Measurements from ENCODE around the gene IPCEF1. TPM values are rescaled to one million over a fixed set of nuclear protein-coding genes. Genes with fewer than 3 reads are reported as not detected.

The IPCEF1 gene
- polyA plus RNA-seq, 3 donors, result 14.7 to 29.7 (median 16.5) TPM

- peaks cover 80% of the 10 kb centered on the region for H4K20me1 ChIP-seq (ENCODE audit: insufficient read depth, low read length)
- no peak overlapping the region for H3K9ac ChIP-seq (ENCODE audit: insufficient read depth, low read length, poor library complexity, severe bottlenecking)
- DNase-seq, result no peak
- 100% methylated on average over 1 of the region's 4 CpGs for WGBS (ENCODE audit: insufficient coverage)
- no peak for TF ChIP-seq CTCF (IDR thresholded peaks at IDR 0.05)
- Mint-ChIP-seq H3K4me1 (peaks cover 40% of the 10 kb centered on the region), H3K36me3 (peaks cover 31 to 48% of the 10 kb centered on the region in 2 donors), H3K4me3 (no peak overlapping the region), H3K27me3 (ENCODE audit: low read depth in 3 of 3) (no peaks in the 10 kb centered on the region), H3K9me3 (peaks cover 0 to 4% (median 2%) of the 10 kb centered on the region in 7 donors), H3K27ac (peak overlapping the region in 5 of 7 donors; percentile 5 to 55 (median 16))
- H3K27ac ChIP-seq (ENCODE audit: low read depth in 1 of 2, low read length in 2 of 2), result peak overlapping the region in 1 of 2 donors; percentile 30
- intact Hi-C loops (cut with micrococcal nuclease), result no loop called here
- H3K9me3 ChIP-seq (replicated peaks in 1 of 2; ENCODE audit: control insufficient read depth in 1 of 2, insufficient read depth in 1 of 2, low read length in 2 of 2), result no peaks in the 10 kb centered on the region
- H3K27me3 ChIP-seq (ENCODE audit: control insufficient read depth in 2 of 2, insufficient read depth in 2 of 2, low read length in 2 of 2), result no peaks in the 10 kb centered on the region
- H2AFZ ChIP-seq (ENCODE audit: insufficient read depth, low read depth, low read length, poor library complexity, severe bottlenecking), result no peak overlapping the region
- peaks cover 93% of the 10 kb centered on the region for H3K79me2 ChIP-seq (ENCODE audit: insufficient read depth, low read length)
- peaks cover 19 to 21% of the 10 kb centered on the region in 2 donors for H3K4me1 ChIP-seq (ENCODE audit: control insufficient read depth in 1 of 2, insufficient read depth in 2 of 2, low read length in 2 of 2)
- peaks cover 3 to 26% of the 10 kb centered on the region in 2 donors for H3K36me3 ChIP-seq (replicated peaks in 1 of 2; ENCODE audit: control insufficient read depth in 1 of 2, insufficient read depth in 2 of 2, low read length in 2 of 2)
- H3K4me3 ChIP-seq (replicated peaks in 1 of 3; ENCODE audit: low read depth in 2 of 3, low read length in 3 of 3), result no peak overlapping the region
- no peak overlapping the region for H3K4me2 ChIP-seq (replicated peaks; ENCODE audit: extremely low read depth, low read length, poor library complexity, severe bottlenecking)
Measured at GRCh38 chr6:154292855-154293519, 63.6 kb downstream of the IPCEF1 start.

DNA sequence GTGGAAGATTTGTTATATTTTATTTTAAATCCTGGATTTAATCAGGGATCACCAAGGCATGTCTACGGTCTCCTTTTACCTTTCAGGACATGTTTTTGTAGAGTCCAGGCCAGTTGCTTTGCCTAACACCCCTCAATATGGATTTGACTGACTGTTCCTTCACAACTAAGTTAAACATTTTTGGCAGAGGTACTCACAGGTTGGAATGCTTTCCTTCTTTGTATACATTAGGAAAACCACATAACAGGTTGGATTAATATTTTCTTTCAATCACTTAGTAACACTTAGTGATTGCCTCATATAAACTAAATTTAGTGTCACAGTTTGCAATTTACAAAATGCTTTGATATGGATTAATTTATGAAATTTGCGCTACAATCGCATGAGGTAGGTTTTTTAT lies 64.5 kb downstream of the IPCEF1 start:
- H3K9ac ChIP-seq (ENCODE audit: insufficient read depth, low read length, poor library complexity, severe bottlenecking), result no peak overlapping the region
- WGBS (ENCODE audit: insufficient coverage), result no CpG with 5 or more reads among the region's 3 CpGs
- Mint-ChIP-seq H3K27ac (peak overlapping the region in 1 of 7 donors; percentile 60), H3K36me3 (peaks cover 40 to 50% of the 10 kb centered on the region in 2 donors), H3K27me3 (ENCODE audit: low read depth in 3 of 3) (no peaks in the 10 kb centered on the region), H3K9me3 (peaks cover 0 to 4% (median 2%) of the 10 kb centered on the region in 7 donors), H3K4me3 (no peak overlapping the region), H3K4me1 (peaks cover 36% of the 10 kb centered on the region)
- peaks cover 15 to 18% of the 10 kb centered on the region in 2 donors for H3K4me1 ChIP-seq (ENCODE audit: control insufficient read depth in 1 of 2, insufficient read depth in 2 of 2, low read length in 2 of 2)
- no peak overlapping the region for H3K4me2 ChIP-seq (replicated peaks; ENCODE audit: extremely low read depth, low read length, poor library complexity, severe bottlenecking)
- H3K36me3 ChIP-seq (replicated peaks in 1 of 2; ENCODE audit: control insufficient read depth in 1 of 2, insufficient read depth in 2 of 2, low read length in 2 of 2), result peaks cover 13 to 29% of the 10 kb centered on the region in 2 donors
- H3K27me3 ChIP-seq (ENCODE audit: control insufficient read depth in 2 of 2, insufficient read depth in 2 of 2, low read length in 2 of 2), result no peaks in the 10 kb centered on the region
- H3K9me3 ChIP-seq (replicated peaks in 1 of 2; ENCODE audit: control insufficient read depth in 1 of 2, insufficient read depth in 1 of 2, low read length in 2 of 2), result no peaks in the 10 kb centered on the region
- no peak overlapping the region for H2AFZ ChIP-seq (ENCODE audit: insufficient read depth, low read depth, low read length, poor library complexity, severe bottlenecking)
- no peak overlapping the region for H3K4me3 ChIP-seq (replicated peaks in 1 of 3; ENCODE audit: low read depth in 2 of 3, low read length in 3 of 3)
- no peak for TF ChIP-seq CTCF (IDR thresholded peaks at IDR 0.05)
- no peak for DNase-seq
- H3K27ac ChIP-seq (ENCODE audit: low read depth in 1 of 2, low read length in 2 of 2), result no peak overlapping the region
- peaks cover 93% of the 10 kb centered on the region for H3K79me2 ChIP-seq (ENCODE audit: insufficient read depth, low read length)
- H4K20me1 ChIP-seq (ENCODE audit: insufficient read depth, low read length), result peaks cover 76% of the 10 kb centered on the region
- intact Hi-C loops (cut with micrococcal nuclease), result no loop called here

All from CD14-positive monocyte (primary cell).